BLaER1 (cell line): ENCODE data around the gene TFDP1.

Experiments used
- H3K27ac ChIP-seq: shearing (Covaris generic); formaldehyde crosslinking; 2 replicates; pipeline ENCODE4 v1.8.1; 2022
- H3K27me3 ChIP-seq: shearing (Covaris generic); formaldehyde crosslinking; 2 replicates; pipeline ENCODE4 v1.8.1; 2022
- H3K36me3 ChIP-seq: shearing (Covaris generic); formaldehyde crosslinking; 2 replicates; pipeline ENCODE4 v1.8.1; 2022
- H3K4me1 ChIP-seq: shearing (Covaris generic); formaldehyde crosslinking; 2 replicates; pipeline ENCODE4 v1.8.1; 2022
- H3K4me2 ChIP-seq: shearing (Covaris generic); formaldehyde crosslinking; 2 replicates; pipeline ENCODE4 v1.8.1; 2022
- H3K4me3 ChIP-seq: shearing (Covaris generic); formaldehyde crosslinking; 2 replicates; pipeline ENCODE4 v1.8.1; 2022
- H3K9ac ChIP-seq: shearing (Covaris generic); formaldehyde crosslinking; 2 replicates; pipeline ENCODE4 v1.8.1; 2022
- H3K9me3 ChIP-seq: shearing (Covaris generic); formaldehyde crosslinking; 2 replicates; pipeline ENCODE4 v1.8.1; 2022
- H4K20me1 ChIP-seq: shearing (Covaris generic); formaldehyde crosslinking; 2 replicates; pipeline ENCODE4 v1.8.1; 2022
- Cebpa-rat ChIP-seq: shearing (Covaris generic); IDR thresholded peaks from 2 replicates; pipeline ENCODE4 v1.8.1; 2022

The TFDP1 gene

GRCh38 chr13:113548778-113549621, 35.6 kb upstream of the TFDP1 start:
- Histone ChIP-seq H3K4me1 (peaks cover 58% of the 10 kb centered on the region), H3K27ac (no peak overlapping the region), H3K27me3 (no peaks in the 10 kb centered on the region), H3K4me3 (no peak overlapping the region), H4K20me1 (peaks cover 44% of the 10 kb centered on the region; the same call in 1 of the 2 replicates), H3K4me2 (no peak overlapping the region), H3K36me3 (peaks cover 53% of the 10 kb centered on the region), H3K9ac (no peak overlapping the region), H3K9me3 (no peaks in the 10 kb centered on the region)
- TF ChIP-seq Cebpa-rat = no peak

- H3K36me3 ChIP-seq = peaks cover 41% of the 10 kb centered on the region
- H4K20me1 ChIP-seq = peaks cover 30% of the 10 kb centered on the region; the same call in 1 of the 2 replicates
- peaks cover 55% of the 10 kb centered on the region for H3K4me1 ChIP-seq
- no peak overlapping the region for H3K4me3 ChIP-seq
- 0 out of 2 replicates have a peak overlapping the region, but pooled peaks have one; percentile 15 for H3K9ac ChIP-seq
- H3K9me3 ChIP-seq = no peaks in the 10 kb centered on the region
- TF ChIP-seq Cebpa-rat = no peak
- no peaks in the 10 kb centered on the region for H3K27me3 ChIP-seq
- H3K27ac ChIP-seq = no peak overlapping the region
- H3K4me2 ChIP-seq = no peak overlapping the region
These were observed 34.1 kb upstream of the TFDP1 start for GRCh38 chr13:113550453-113550852.

GRCh38 chr13:113551081-113552000, 33.2 kb upstream of the TFDP1 start:
- Histone ChIP-seq H3K4me3 (no peak overlapping the region), H3K9me3 (no peaks in the 10 kb centered on the region), H4K20me1 (peaks cover 21% of the 10 kb centered on the region; the same call in 1 of the 2 replicates), H3K27ac (no peak overlapping the region), H3K4me2 (no peak overlapping the region), H3K27me3 (no peaks in the 10 kb centered on the region), H3K36me3 (peaks cover 41% of the 10 kb centered on the region), H3K9ac (no peak overlapping the region), H3K4me1 (peaks cover 46% of the 10 kb centered on the region)
- no peak for TF ChIP-seq Cebpa-rat

DNA sequence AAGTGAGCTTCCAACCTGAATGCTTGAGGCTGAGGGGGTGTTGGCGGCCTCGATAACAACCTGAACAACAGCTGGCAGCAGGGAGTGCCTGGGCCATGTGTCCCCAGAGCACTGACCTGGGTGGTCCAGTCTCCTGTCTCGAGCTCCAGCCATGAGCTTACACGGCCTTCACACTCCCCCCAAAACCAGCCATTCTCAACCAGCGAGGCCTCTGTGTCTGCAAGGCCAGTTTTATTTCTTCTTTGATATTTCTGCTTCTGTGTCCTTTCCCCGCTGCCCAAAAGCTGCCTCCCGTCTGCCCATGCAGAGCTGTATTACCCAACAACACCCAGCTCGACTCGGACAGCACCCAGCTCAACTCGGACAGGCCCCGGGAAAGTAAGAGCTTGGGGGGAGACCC, 32.5 kb upstream of the TFDP1 start:
- Histone ChIP-seq H3K36me3 (peaks cover 40% of the 10 kb centered on the region), H4K20me1 (peaks cover 14% of the 10 kb centered on the region; the same call in 1 of the 2 replicates), H3K4me2 (no peak overlapping the region), H3K4me1 (peaks cover 39% of the 10 kb centered on the region), H3K4me3 (no peak overlapping the region), H3K9ac (no peak overlapping the region), H3K27ac (peak overlapping the region; percentile 61; the same call in 1 of the 2 replicates), H3K9me3 (no peaks in the 10 kb centered on the region), H3K27me3 (no peaks in the 10 kb centered on the region)
- no peak for TF ChIP-seq Cebpa-rat

DNA sequence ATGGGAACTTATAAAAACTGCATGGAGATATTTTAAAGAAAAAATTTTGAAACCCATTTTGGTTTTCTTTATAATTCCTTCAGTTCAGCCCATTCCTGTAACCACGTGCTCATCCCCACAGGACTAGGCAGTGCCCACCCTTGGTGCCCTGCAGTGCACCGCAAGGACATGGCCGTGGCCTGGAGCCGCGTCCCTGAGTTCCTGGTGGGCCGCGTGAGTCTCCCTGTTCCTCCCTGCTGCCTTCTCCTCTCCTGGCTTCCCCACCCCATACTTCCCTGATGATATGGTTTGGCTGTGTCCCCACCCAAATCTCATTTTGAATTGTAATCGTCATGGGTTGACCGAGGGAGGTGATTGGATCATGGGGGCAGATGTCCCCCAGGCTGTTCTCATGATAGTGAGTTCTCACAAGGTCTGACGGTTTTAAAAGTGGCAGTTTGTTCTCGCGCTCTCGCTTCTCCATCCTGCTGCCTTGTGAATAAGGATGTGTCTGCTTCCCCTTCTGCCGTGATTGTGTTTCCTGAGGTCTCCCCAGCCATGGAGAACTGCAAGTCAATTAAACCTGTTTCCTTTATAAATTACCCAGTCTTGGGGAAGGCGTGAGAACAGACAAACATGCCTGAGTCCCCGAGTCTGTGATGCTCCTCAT, 31.6 kb upstream of the TFDP1 start:
- Histone ChIP-seq H3K9me3 (no peaks in the 10 kb centered on the region), H4K20me1 (0 out of 2 replicates have a peak, but pooled peaks cover 9% of the 10 kb centered on the region), H3K4me1 (peaks cover 33% of the 10 kb centered on the region), H3K4me3 (no peak overlapping the region), H3K36me3 (peaks cover 35% of the 10 kb centered on the region), H3K27ac (peak overlapping the region; percentile 61), H3K4me2 (peak overlapping the region; percentile 84), H3K9ac (0 out of 2 replicates have a peak overlapping the region, but pooled peaks have one; percentile 6), H3K27me3 (no peaks in the 10 kb centered on the region)
- TF ChIP-seq Cebpa-rat = no peak

DNA sequence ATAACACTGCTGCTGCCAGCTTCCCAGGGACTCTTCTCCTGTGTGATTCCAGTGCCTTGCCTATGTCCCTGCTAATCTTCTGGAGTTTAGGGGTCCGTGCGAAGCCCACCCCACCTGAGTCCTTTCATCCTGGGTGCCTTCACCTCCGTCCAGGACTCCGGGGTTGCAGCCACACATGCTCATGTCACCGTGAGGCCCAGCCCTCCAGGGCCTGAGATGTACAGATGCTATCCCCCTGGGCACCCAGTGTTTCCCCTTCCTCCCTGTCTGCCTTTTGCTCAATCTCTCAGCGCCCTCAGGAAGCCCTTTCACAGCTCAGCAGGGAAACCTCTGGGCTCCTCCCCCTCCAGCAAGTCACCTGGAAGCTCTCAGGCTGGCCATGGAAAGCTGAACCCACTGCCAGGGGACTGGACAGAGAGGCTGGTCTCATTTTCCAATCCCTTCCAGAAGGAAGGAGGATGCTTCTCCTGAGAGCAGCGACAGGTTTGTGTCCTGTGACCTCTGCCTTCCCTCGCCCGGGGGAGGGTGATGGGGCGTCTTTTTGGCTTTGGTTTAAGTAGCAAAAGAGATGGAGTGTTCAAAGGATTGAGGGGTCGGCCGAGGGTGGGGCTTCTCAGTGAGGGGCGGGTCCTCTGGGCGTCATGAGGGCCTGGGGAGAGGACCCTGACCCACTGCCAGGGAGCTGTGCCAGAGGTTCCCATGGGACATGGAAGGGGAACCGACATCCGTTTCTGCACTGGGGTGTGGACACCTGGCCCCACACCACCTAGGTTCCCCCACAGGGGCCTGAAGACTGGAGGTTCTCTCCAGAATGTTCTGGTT, 30.8 kb upstream of the TFDP1 start:
- Histone ChIP-seq H3K27me3 (no peaks in the 10 kb centered on the region), H3K4me1 (peaks cover 26% of the 10 kb centered on the region), H3K27ac (peak overlapping the region; percentile 61), H3K36me3 (peaks cover 27% of the 10 kb centered on the region), H3K4me2 (peak overlapping the region; percentile 84), H3K4me3 (no peak overlapping the region), H3K9me3 (no peaks in the 10 kb centered on the region), H4K20me1 (0 out of 2 replicates have a peak, but pooled peaks cover 2% of the 10 kb centered on the region), H3K9ac (0 out of 2 replicates have a peak overlapping the region, but pooled peaks have one; percentile 6)
- TF ChIP-seq Cebpa-rat = no peak

DNA sequence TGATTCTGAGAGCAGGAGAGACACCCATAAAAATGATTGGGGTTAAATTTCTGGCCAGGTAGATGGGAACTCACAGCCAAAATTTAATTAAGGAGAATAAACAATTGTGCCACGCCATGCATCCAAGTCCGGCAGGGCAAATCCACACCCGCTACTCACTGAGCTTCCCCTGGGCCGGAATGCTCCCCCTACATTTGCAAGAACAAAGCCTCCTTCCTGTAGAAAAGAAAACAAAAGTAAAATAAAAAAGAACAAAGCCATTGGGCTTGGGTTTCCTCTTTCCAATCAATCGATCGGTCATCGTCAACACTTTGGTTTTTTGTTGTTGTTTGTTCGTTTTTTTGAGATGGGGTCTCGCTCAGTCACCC, 30.2 kb upstream of the TFDP1 start:
- Histone ChIP-seq H3K9me3 (no peaks in the 10 kb centered on the region), H3K4me3 (no peak overlapping the region), H3K36me3 (peaks cover 22% of the 10 kb centered on the region), H3K27me3 (no peaks in the 10 kb centered on the region), H3K4me1 (peaks cover 26% of the 10 kb centered on the region), H3K4me2 (peak overlapping the region; percentile 84; the same call in 1 of the 2 replicates), H4K20me1 (no peaks in the 10 kb centered on the region), H3K9ac (no peak overlapping the region), H3K27ac (peak overlapping the region; percentile 61; the same call in 1 of the 2 replicates)
- TF ChIP-seq Cebpa-rat = no peak

- Histone ChIP-seq H3K9ac (no peak overlapping the region), H3K4me2 (no peak overlapping the region), H4K20me1 (no peaks in the 10 kb centered on the region), H3K4me1 (peaks cover 26% of the 10 kb centered on the region), H3K4me3 (no peak overlapping the region), H3K27ac (no peak overlapping the region), H3K27me3 (no peaks in the 10 kb centered on the region), H3K9me3 (no peaks in the 10 kb centered on the region), H3K36me3 (peaks cover 19% of the 10 kb centered on the region)
- TF ChIP-seq Cebpa-rat = no peak
These were observed 29.4 kb upstream of the TFDP1 start for GRCh38 chr13:113555141-113555540.

- Histone ChIP-seq H3K4me3 (no peak overlapping the region), H3K36me3 (peaks cover 3% of the 10 kb centered on the region; the same call in 1 of the 2 replicates), H3K9me3 (no peaks in the 10 kb centered on the region), H3K9ac (no peak overlapping the region), H4K20me1 (no peaks in the 10 kb centered on the region), H3K4me2 (no peak overlapping the region), H3K27ac (no peak overlapping the region), H3K4me1 (peaks cover 29% of the 10 kb centered on the region), H3K27me3 (no peaks in the 10 kb centered on the region)
- TF ChIP-seq Cebpa-rat = no peak
These were observed 27.5 kb upstream of the TFDP1 start for GRCh38 chr13:113557013-113557412.
